ENCODE data around the gene LITAF. TPM values are rescaled to one million over a fixed set of nuclear protein-coding genes. Genes with fewer than 3 reads are reported as not detected.
"Not testable (repeated sequence)": the region's sequence is repeated elsewhere in the genome, so short reads cannot be mapped to it uniquely, and the experiment has no call there.

The LITAF gene
- total and polyA plus RNA-seq, 7 donors, result 5.0 to 60.2 (median 20.7) TPM

- WGBS, 3 donors, result 62 to 71% (median 65%) methylated on average over 14 of the region's 14 CpGs
- intact Hi-C loops (cut with DNase I), result no loop called here
These were observed 22.9 kb upstream of the LITAF start for GRCh38 chr16:11609474-11610120.

GRCh38 chr16:11605891-11606290, 19.2 kb upstream of the LITAF start:
- Histone ChIP-seq H3K9me3 (no peaks in the 10 kb centered on the region), H3K36me3 (ENCODE audit: insufficient read depth in 1 of 2, low read depth in 1 of 2) (no peaks in the 10 kb centered on the region), H3K4me3 (no peak overlapping the region), H3K27ac (no peak overlapping the region), H3K27me3 (ENCODE audit: insufficient read depth in 3 of 3, low read length in 2 of 3) (no peaks in the 10 kb centered on the region), H3K4me1 (no peaks in the 10 kb centered on the region)
- ATAC-seq, result no peak
- no peak for DNase-seq
- 94 to 97% (median 97%) methylated on average over 5 of the region's 5 CpGs for WGBS, 3 donors
- TF ChIP-seq CTCF (IDR thresholded peaks at IDR 0.05), result no peak
- intact Hi-C loops (cut with DNase I), result no loop called here

More at GRCh38 chr16:11609474-11610120, 22.9 kb upstream of the LITAF start:
- H3K27me3 ChIP-seq (ENCODE audit: insufficient read depth in 3 of 3, low read length in 2 of 3), result peaks cover 0 to 2% (median 0%) of the 10 kb centered on the region in 3 donors
- no peak overlapping the region for H3K27ac ChIP-seq
- H3K36me3 ChIP-seq (ENCODE audit: insufficient read depth in 1 of 2, low read depth in 1 of 2), result no peaks in the 10 kb centered on the region
- no peak for TF ChIP-seq CTCF (IDR thresholded peaks at IDR 0.05)
- DNase-seq, result no peak
- no peak overlapping the region for H3K4me3 ChIP-seq
- H3K9me3 ChIP-seq, result no peaks in the 10 kb centered on the region
- H3K4me1 ChIP-seq, result peaks cover 3% of the 10 kb centered on the region
- no peak for ATAC-seq

GRCh38 chr16:11605564-11605886, 18.8 kb upstream of the LITAF start:
- H3K27me3 ChIP-seq (ENCODE audit: insufficient read depth in 3 of 3, low read length in 2 of 3), result no peaks in the 10 kb centered on the region
- no peaks in the 10 kb centered on the region for H3K36me3 ChIP-seq (ENCODE audit: insufficient read depth in 1 of 2, low read depth in 1 of 2)
- 86 to 97% (median 92%) methylated on average over 8 of the region's 8 CpGs for whole genome bisulfite sequencing, 3 donors
- intact Hi-C loops (cut with DNase I), result no loop called here
- no peak for ATAC-seq
- no peak overlapping the region for H3K4me3 ChIP-seq
- TF ChIP-seq CTCF (IDR thresholded peaks at IDR 0.05), result no peak
- DNase-seq, result no peak
- H3K27ac ChIP-seq, result no peak overlapping the region
- H3K4me1 ChIP-seq, result no peaks in the 10 kb centered on the region
- no peaks in the 10 kb centered on the region for H3K9me3 ChIP-seq

- H3K4me1 ChIP-seq, result no peaks in the 10 kb centered on the region
- H3K9me3 ChIP-seq, result no peaks in the 10 kb centered on the region
- intact Hi-C loops (cut with DNase I), result no loop called here
- H3K36me3 ChIP-seq (ENCODE audit: insufficient read depth in 1 of 2, low read depth in 1 of 2), result no peaks in the 10 kb centered on the region
- ATAC-seq (peak in 1 of 4 donors; percentile 55), DNase-seq (peak in 1 of 2 donors; percentile 26)
- H3K27ac ChIP-seq, result peak overlapping the region; percentile 25
- H3K4me3 ChIP-seq, result no peak overlapping the region
- no peak for TF ChIP-seq CTCF (IDR thresholded peaks at IDR 0.05)
- H3K27me3 ChIP-seq (ENCODE audit: insufficient read depth in 3 of 3, low read length in 2 of 3), result no peaks in the 10 kb centered on the region
- WGBS, 3 donors, result 51 to 55% (median 54%) methylated on average over 20 to 21 of the region's 21 CpGs
These were observed 18.3 kb upstream of the LITAF start for GRCh38 chr16:11604783-11605563.

GRCh38 chr16:11604296-11604695, 17.6 kb upstream of the LITAF start:
- H3K27ac ChIP-seq, result peak overlapping the region; percentile 30
- H3K9me3 ChIP-seq; H3K36me3 ChIP-seq (ENCODE audit: insufficient read depth in 1 of 2, low read depth in 1 of 2); ATAC-seq; H3K4me3 ChIP-seq; H3K4me1 ChIP-seq; DNase-seq; H3K27me3 ChIP-seq (ENCODE audit: insufficient read depth in 3 of 3, low read length in 2 of 3); intact Hi-C loops (cut with DNase I): not testable (repeated sequence)
- 93 to 96% (median 95%) methylated on average over 4 of the region's 4 CpGs for WGBS, 3 donors

Measured in psoas muscle (tissue), 8 donors.